Hepatocyte (in vitro differentiated cells): Measurements from ENCODE around the gene CTNNA2. TPM values are rescaled to one million over a fixed set of nuclear protein-coding genes. Genes with fewer than 3 reads are reported as not detected.
A peak's percentile ranks its signal among the peaks of the same experiment; 100 is the strongest.

Source experiments
- DNase-seq: peaks from one replicate; pipeline ENCODE4 v3.0.0-alpha.2; 2016; ENCODE audit warnings: low spot score
- H2AFZ ChIP-seq: fragments of 200-600 bp; sonication (generic); 2 replicates; pipeline ENCODE4 v1.6.0; 2016; ENCODE audit warnings: antibody characterized with exemption, mild to moderate bottlenecking
- H3K27ac ChIP-seq: fragments of 200-600 bp; sonication (generic); 2 replicates; pipeline ENCODE4 v1.5.1; 2016; ENCODE audit warnings: mild to moderate bottlenecking
- H3K27me3 ChIP-seq: fragments of 200-600 bp; sonication (generic); 2 replicates; pipeline ENCODE4 v1.6.1; 2016
- H3K36me3 ChIP-seq: fragments of 200-600 bp; sonication (generic); replicated peaks from 2 replicates; pipeline ENCODE4 v1.5.1; 2016; ENCODE audit warnings: low read depth; ENCODE audit not compliant: insufficient read depth
- H3K4me1 ChIP-seq: fragments of 200-600 bp; sonication (generic); 2 replicates; pipeline ENCODE4 v1.5.1; 2016; ENCODE audit warnings: mild to moderate bottlenecking, moderate library complexity; ENCODE audit not compliant: insufficient read depth
- H3K4me2 ChIP-seq: fragments of 200-600 bp; sonication (generic); 2 replicates; pipeline ENCODE4 v1.6.0; 2016
- H3K4me3 ChIP-seq: fragments of 200-600 bp; sonication (generic); 2 replicates; pipeline ENCODE4 v1.5.1; 2016; ENCODE audit warnings: mild to moderate bottlenecking
- H3K79me2 ChIP-seq: fragments of 200-600 bp; sonication (generic); 2 replicates; pipeline ENCODE4 v1.6.0; 2017; ENCODE audit warnings: mild to moderate bottlenecking
- H3K9me2 ChIP-seq: fragments of 200-600 bp; sonication (generic); replicated peaks from 2 replicates; pipeline ENCODE4 v1.6.0; 2017; ENCODE audit warnings: mild to moderate bottlenecking; ENCODE audit not compliant: insufficient read depth
- H3K9me3 ChIP-seq: fragments of 200-600 bp; sonication (generic); 2 replicates; pipeline ENCODE4 v1.5.1; 2016; ENCODE audit warnings: low read depth, mild to moderate bottlenecking
- H4K20me1 ChIP-seq: fragments of 200-600 bp; sonication (generic); 2 replicates; pipeline ENCODE4 v1.6.0; 2016; ENCODE audit warnings: mild to moderate bottlenecking; ENCODE audit not compliant: insufficient read depth, poor library complexity, severe bottlenecking
- CTCF ChIP-seq: fragments of 200-600 bp; sonication (generic); IDR thresholded peaks from 2 replicates; pipeline ENCODE4 v1.5.1; 2016; ENCODE audit warnings: antibody characterized with exemption, mild to moderate bottlenecking; ENCODE audit not compliant: poor library complexity
- EZH2 ChIP-seq: fragments of 200-600 bp; sonication (generic); IDR thresholded peaks from 2 replicates; pipeline ENCODE4 v1.6.1; 2016; ENCODE audit warnings: antibody characterized with exemption, mild to moderate bottlenecking, borderline replicate concordance
- EZH2phosphoT487 ChIP-seq: fragments of 200-600 bp; sonication (generic); IDR thresholded peaks from one replicate; pipeline ENCODE4 v1.6.1; 2018; ENCODE audit warnings: antibody characterized with exemption, mild to moderate bottlenecking, low read depth, moderate library complexity; ENCODE audit not compliant: unreplicated experiment, severe bottlenecking
- WGBS: methylation state at CpG from one replicate; pipeline ENCODE4 v1.1.6; 2016; ENCODE audit warnings: low lambda C conversion rate; ENCODE audit errors: missing lambda C conversion rate; 5-methylcytosine and 5-hydroxymethylcytosine counted together
- polyA plus RNA-seq: library from polyadenylated mRNA; unstranded; fragments of >200 nt; fragmentation: Nextera tagmentation; extraction: Ambion mirVana; gene quantifications from 2 replicates; pipeline ENCODE4 v1.2.1, GENCODE V29; 2016
- total RNA-seq: library from RNA; depleted of rRNA; stranded (reverse); fragments of >200 nt; gene quantifications from 2 replicates; pipeline ENCODE4 v1.2.3, GENCODE V29; 2014

The CTNNA2 gene
- total and polyA plus RNA-seq, 2 experiments from 2014 or later, result 0.79 to 4.4 TPM

GRCh38 chr2:79573895-79574674 lies 61.2 kb downstream of the CTNNA2 start:
- TF ChIP-seq EZH2, result no peak
- no peak for TF ChIP-seq CTCF
- TF ChIP-seq EZH2phosphoT487, result no peak
- Histone ChIP-seq H3K79me2 (no peaks in the 10 kb centered on the region), H3K9me3 (no peaks in the 10 kb centered on the region), H3K27ac (no peak overlapping the region), H3K4me1 (no peaks in the 10 kb centered on the region), H3K4me2 (peak overlapping the region; percentile 33), H4K20me1 (no peaks in the 10 kb centered on the region), H2AFZ (no peak overlapping the region), H3K36me3 (no peaks in the 10 kb centered on the region), H3K4me3 (no peak overlapping the region), H3K9me2 (no peaks in the 10 kb centered on the region), H3K27me3 (no peaks in the 10 kb centered on the region)
- WGBS, result 52% methylated on average over 6 of the region's 6 CpGs
- DNase-seq, result no peak

GRCh38 chr2:79576451-79576850 lies 63.6 kb downstream of the CTNNA2 start:
- WGBS, result 77% methylated on average over 4 of the region's 4 CpGs
- no peak overlapping the region for H2AFZ ChIP-seq
- DNase-seq, result no peak

GRCh38 chr2:79578952-79579351 lies 66.1 kb downstream of the CTNNA2 start:
- H3K4me3 ChIP-seq, result no peak overlapping the region
- WGBS, result 69% methylated on average over 1 of the region's 1 CpG
- no peak for TF ChIP-seq EZH2phosphoT487
- TF ChIP-seq EZH2, result no peak
- TF ChIP-seq CTCF, result no peak

More at GRCh38 chr2:79576451-79576850, 63.6 kb downstream of the CTNNA2 start:
- H3K27me3 ChIP-seq, result no peaks in the 10 kb centered on the region
- H4K20me1 ChIP-seq, result no peaks in the 10 kb centered on the region
- no peak overlapping the region for H3K4me2 ChIP-seq
- H3K4me3 ChIP-seq, result no peak overlapping the region
- no peaks in the 10 kb centered on the region for H3K9me2 ChIP-seq
- H3K79me2 ChIP-seq, result no peaks in the 10 kb centered on the region
- no peaks in the 10 kb centered on the region for H3K36me3 ChIP-seq
- H3K4me1 ChIP-seq, result no peaks in the 10 kb centered on the region
- H3K9me3 ChIP-seq, result no peaks in the 10 kb centered on the region
- TF ChIP-seq EZH2 (no peak), EZH2phosphoT487 (no peak), CTCF (no peak)
- H3K27ac ChIP-seq, result no peak overlapping the region

More at GRCh38 chr2:79578952-79579351, 66.1 kb downstream of the CTNNA2 start:
- H3K36me3 ChIP-seq, result no peaks in the 10 kb centered on the region
- no peak overlapping the region for H3K27ac ChIP-seq
- no peaks in the 10 kb centered on the region for H3K9me2 ChIP-seq
- H3K9me3 ChIP-seq, result no peaks in the 10 kb centered on the region
- H3K79me2 ChIP-seq, result no peaks in the 10 kb centered on the region
- no peaks in the 10 kb centered on the region for H4K20me1 ChIP-seq
- no peaks in the 10 kb centered on the region for H3K4me1 ChIP-seq
- H3K4me2 ChIP-seq, result no peak overlapping the region
- H2AFZ ChIP-seq, result no peak overlapping the region
- DNase-seq, result no peak
- no peaks in the 10 kb centered on the region for H3K27me3 ChIP-seq
